Hematopoietic multipotent progenitor cell treated with erythropoietin and hydrocortisone succinate and interleukin-3 and kit ligand, for 8 days (in vitro differentiated cells): ENCODE data around the gene OR10Z1.

Experiments used
- DNase-seq: peaks from one replicate; pipeline ENCODE4 v3.0.0-alpha.2; 2015

The OR10Z1 gene

GRCh38 chr1:158604968-158605367 is at the start of gene OR10Z1:
Gene OR10Z1 (plus strand): TSS chr1:158605268. CDS start chr1:158606439, 1,171 bp downstream.
- DNase-seq: no peak

GRCh38 chr1:158559696-158560095 is 45.4 kb upstream of the OR10Z1 start:
- DNase-seq: no peak

GRCh38 chr1:158563853-158564252 is 41.2 kb upstream of the OR10Z1 start:
- no peak for DNase-seq

GRCh38 chr1:158564608-158565007 is 40.5 kb upstream of the OR10Z1 start:
- DNase-seq: no peak

GRCh38 chr1:158570480-158570879 is 34.6 kb upstream of the OR10Z1 start, which contains the start of gene OR6P1:
Gene OR6P1 (minus strand): TSS chr1:158570580. CDS start chr1:158563604, 6,976 bp downstream.
- no peak for DNase-seq

- DNase-seq: no peak
Observed at GRCh38 chr1:158572226-158572625, 32.8 kb upstream of the OR10Z1 start.

GRCh38 chr1:158577561-158577960 is 27.5 kb upstream of the OR10Z1 start:
- DNase-seq: no peak

- DNase-seq: no peak
Observed at GRCh38 chr1:158579733-158580132, 25.3 kb upstream of the OR10Z1 start, which contains the start of gene OR10X1. Gene OR10X1 (minus strand): TSS chr1:158579899. CDS start chr1:158579899, 0 bp downstream.

GRCh38 chr1:158583962-158584361 is 21.1 kb upstream of the OR10Z1 start:
- DNase-seq: no peak

- no peak for DNase-seq
Observed at GRCh38 chr1:158586942-158587341, 18.1 kb upstream of the OR10Z1 start.

GRCh38 chr1:158600735-158601134 is 4.3 kb upstream of the OR10Z1 start:
- DNase-seq: no peak

GRCh38 chr1:158607296-158607695 is 2.2 kb downstream of the OR10Z1 start:
- DNase-seq: no peak

- no peak for DNase-seq
Observed at GRCh38 chr1:158611916-158612315, 6.8 kb downstream of the OR10Z1 start.

GRCh38 chr1:158613764-158614163 is 8.7 kb downstream of the OR10Z1 start:
- DNase-seq: no peak

- no peak for DNase-seq
Observed at GRCh38 chr1:158638146-158638545, 33.1 kb downstream of the OR10Z1 start.

GRCh38 chr1:158638904-158639303 is 33.8 kb downstream of the OR10Z1 start:
- no peak for DNase-seq

GRCh38 chr1:158644449-158644848 is 39.4 kb downstream of the OR10Z1 start:
- DNase-seq: no peak

GRCh38 chr1:158646465-158646864 is 41.4 kb downstream of the OR10Z1 start:
- DNase-seq: no peak

GRCh38 chr1:158649052-158649451 is 44.0 kb downstream of the OR10Z1 start:
- DNase-seq: peak; percentile 24

- DNase-seq: no peak
Observed at GRCh38 chr1:158652721-158653334, 47.8 kb downstream of the OR10Z1 start.

- no peak for DNase-seq
Observed at GRCh38 chr1:158654086-158654485, 49.0 kb downstream of the OR10Z1 start.

GRCh38 chr1:158654571-158654970 is 49.5 kb downstream of the OR10Z1 start:
- DNase-seq: peak; percentile 40
